Pancreas (tissue), 10 donors: Measurements from ENCODE around the gene C9orf50. TPM values are rescaled to one million over a fixed set of nuclear protein-coding genes. Genes with fewer than 3 reads are reported as not detected.
A peak's percentile ranks its signal among the peaks of the same experiment; 100 is the strongest.
"Not testable (repeated sequence)": the region's sequence is repeated elsewhere in the genome, so short reads cannot be mapped to it uniquely, and the experiment has no call there.

Source experiments
- ATAC-seq, 4 donors: fragments of 200-7000 bp; cut with Tn5 transposase; one replicate each; pipeline versions ENCODE4 v1.8.0 to v1.9.1; 2020; ENCODE audit warnings: mild to moderate bottlenecking in 4 of 4, moderate library complexity in 4 of 4
- DNase-seq, 6 donors: peaks; one replicate each; pipeline ENCODE4 v3.0.0-alpha.2; 2020
- FAIRE-seq: peaks from 2 replicates; lab custom pipeline; 2012; peaks lifted over from hg19 to GRCh38; lab: Jason Lieb, UNC
- H3K27ac ChIP-seq, 4 donors: fragments of 200-600 bp; sonication (generic); 1 replicate in 3 of 4; 2 replicates in 1 of 4; pipeline versions ENCODE4 v1.5.0 to v1.8.0; 2020
- H3K27me3 ChIP-seq, 4 donors: fragments of 200-600 bp; one replicate each; pipeline ENCODE4 v1.8.0; 2021
- H3K36me3 ChIP-seq, 3 donors: fragments of 200-600 bp; sonication (generic) in 1 of 3; one replicate each; pipeline versions ENCODE4 v1.5.0 to v1.8.0; 2020 to 2021
- H3K4me1 ChIP-seq, 3 donors: fragments of 200-600 bp; one replicate each; pipeline ENCODE4 v1.8.0; 2021
- H3K4me3 ChIP-seq, 4 donors: fragments of 200-600 bp; sonication (generic) in 2 of 4; one replicate each; pipeline versions ENCODE4 v1.5.0 to v1.8.0; 2020 to 2021
- H3K9me3 ChIP-seq, 4 donors: fragments of 200-600 bp; one replicate each; pipeline ENCODE4 v1.8.0; 2021
- CTCF ChIP-seq, 4 donors: fragments of 200-600 bp; sonication (generic) in 3 of 4; IDR thresholded peaks; one replicate each; pipeline versions ENCODE4 v1.5.0 to v1.8.0; 2021; ENCODE audit warnings: antibody characterized with exemption in 4 of 4
- WGBS, 2 donors: extraction: QIAGEN DNeasy Blood & Tissue Kit; methylation state at CpG; one replicate each; pipeline ENCODE4 v1.1.7; 2013; 5-methylcytosine and 5-hydroxymethylcytosine counted together
- intact Hi-C, 3 donors: fragments of 100-400 bp; cut with DNase I; formaldehyde crosslinking; loops; one replicate each; pipeline versions ENCODE4 v1.11.1 to v1.14.2; 2022
- polyA plus RNA-seq, 2 donors: library from polyadenylated mRNA; stranded (reverse); fragments of 200-250 nt; gene quantifications; one replicate each; pipeline ENCODE4 v1.2.3, GENCODE V29; 2013
- total RNA-seq, 6 donors: library from RNA; stranded (reverse); fragmentation: NEBNext Ultra II Directional in 4 of 6; extraction: Animal tissue kit (Norgen Biotek cat#: 25700) in 4 of 6; gene quantifications; one replicate each; pipeline versions ENCODE4 v1.2.1 to v1.2.4, GENCODE V29; 2021 to 2023
- donor health status: healthy with polysubstance abuse.
- donor health status: DM: no; HTN: no; CAD: no; lungs with moderate emphysema.
- donor health status: DM: no; HTN: no; CAD: no.
- donor health status: control.
- donor health status: control.
- donor health status: Bipolar disorder and iron deficiency.
- donor health status: DM: yes; HTN: yes; CAD: no.
- donor health status: DM: no; HTN: no; CAD: no.
- donor health status: DM: no; HTN: no; CAD: no.
- donor health status: DM: yes; HTN: yes; CAD: no.

C9orf50 gene
- total and polyA plus RNA-seq, 8 donors, result not detected

- intact Hi-C loops, result no loop called here
- no peak for FAIRE-seq
- H3K9me3 ChIP-seq, result no peaks in the 10 kb centered on the region
- 43 to 55% methylated on average over 21 to 32 of the region's 33 CpGs for WGBS, 2 donors
- peak in 1 of 6 donors; percentile 71 for DNase-seq
- no peaks in the 10 kb centered on the region for H3K27me3 ChIP-seq
- no peaks in the 10 kb centered on the region for H3K36me3 ChIP-seq
- peak overlapping the region in 3 of 4 donors; percentile 16 to 78 (median 66) for H3K27ac ChIP-seq
- H3K4me1 ChIP-seq, result peaks cover 0 to 8% (median 0%) of the 10 kb centered on the region in 3 donors
- no peak for TF ChIP-seq CTCF (IDR thresholded peaks at IDR 0.05)
- ATAC-seq, result peak; percentile 41 to 66 (median 54)
- peak overlapping the region in 2 of 4 donors; percentile 24 to 34 for H3K4me3 ChIP-seq
Measured at GRCh38 chr9:129596541-129597331, 24.2 kb downstream of the C9orf50 start.

DNA sequence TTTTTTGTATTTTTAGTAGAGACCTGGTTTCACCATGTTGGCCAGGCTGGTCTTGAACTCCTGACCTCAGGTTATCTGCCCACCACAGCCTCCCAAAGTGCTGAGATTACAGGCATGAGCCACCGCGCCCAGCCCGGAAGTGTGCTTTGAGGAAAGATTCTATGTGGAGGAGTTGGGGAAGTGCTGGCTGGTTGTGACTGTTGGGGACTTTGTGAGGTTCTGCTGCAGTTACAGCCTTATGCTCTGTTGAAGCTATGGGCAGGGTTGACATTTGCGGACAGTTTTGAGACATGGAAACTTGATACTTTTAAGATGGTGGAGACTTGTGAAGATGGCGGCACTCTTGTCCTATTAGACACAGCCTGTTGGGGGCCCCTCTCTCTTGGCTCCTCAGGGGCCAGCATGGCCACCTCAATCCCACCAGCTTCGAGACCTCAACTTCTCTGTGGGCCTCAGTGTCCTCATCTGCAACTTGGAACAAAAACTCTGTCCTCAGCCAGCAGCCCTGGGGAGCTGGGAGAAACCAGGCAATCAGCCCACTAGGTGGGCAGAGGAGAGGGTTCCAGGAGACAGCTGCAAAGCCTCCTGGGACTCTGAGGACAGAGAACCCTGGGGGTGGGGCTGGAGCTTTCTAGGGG lies 24.9 kb downstream of the C9orf50 start:
- FAIRE-seq (no peak), ATAC-seq (no peak), DNase-seq (peak in 1 of 6 donors; percentile 39)
- no peak for TF ChIP-seq CTCF (IDR thresholded peaks at IDR 0.05)
- Histone ChIP-seq H3K9me3 (no peaks in the 10 kb centered on the region), H3K4me3 (no peak overlapping the region), H3K27ac (no peak overlapping the region), H3K4me1 (peaks cover 0 to 8% (median 0%) of the 10 kb centered on the region in 3 donors), H3K27me3 (no peaks in the 10 kb centered on the region), H3K36me3 (no peaks in the 10 kb centered on the region)
- 90 to 93% methylated on average over 6 of the region's 6 CpGs for WGBS, 2 donors
- intact Hi-C loops, result no loop called here

DNA sequence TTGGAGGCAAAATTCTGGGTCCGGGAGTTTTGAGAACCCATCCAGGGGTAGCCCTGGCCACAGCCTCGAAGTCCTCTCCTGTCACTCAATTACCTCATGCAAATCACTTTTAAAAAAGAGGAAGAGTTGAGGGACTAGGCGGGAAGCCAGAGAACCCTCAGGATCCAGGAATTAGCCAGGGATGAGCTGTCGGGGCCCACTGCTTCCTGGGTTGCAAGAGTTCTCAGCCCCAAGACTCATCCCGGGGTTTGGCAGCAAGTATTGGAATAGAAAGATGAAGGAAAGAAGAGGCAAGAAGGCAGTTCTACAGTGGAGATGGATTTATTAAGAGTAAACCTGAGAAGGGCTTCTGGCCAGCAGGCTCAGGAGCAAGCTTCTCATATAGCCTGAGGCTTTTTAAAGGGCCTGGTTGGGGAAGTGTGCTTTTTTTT lies 25.6 kb downstream of the C9orf50 start:
- H3K27ac ChIP-seq, result no peak overlapping the region
- no peak for ATAC-seq

DNA sequence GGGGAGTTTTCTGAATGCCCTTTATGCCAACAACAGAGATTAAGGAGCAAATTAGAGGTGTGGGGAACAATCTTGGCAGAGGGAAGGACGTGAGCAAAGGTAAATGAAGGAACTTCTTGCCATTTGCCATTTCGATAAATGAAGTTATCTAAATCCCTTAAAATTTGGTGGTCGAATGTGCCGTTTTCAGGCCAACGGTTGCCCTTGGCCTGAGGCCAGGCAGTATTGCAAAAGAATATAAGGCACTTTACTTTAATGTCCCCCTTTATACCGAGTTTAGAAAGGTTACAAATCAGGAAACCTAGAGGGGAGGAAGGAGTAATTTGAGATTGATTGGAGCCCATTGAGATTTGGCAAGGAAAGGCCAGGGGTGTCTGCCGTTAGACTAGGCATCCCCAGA lies 26.3 kb downstream of the C9orf50 start:
- 32 to 48% methylated on average over 7 of the region's 7 CpGs for WGBS, 2 donors
- TF ChIP-seq CTCF (IDR thresholded peaks at IDR 0.05), result no peak
- Histone ChIP-seq H3K4me3 (no peak overlapping the region), H3K9me3 (no peaks in the 10 kb centered on the region), H3K4me1 (peaks cover 0 to 8% (median 0%) of the 10 kb centered on the region in 3 donors), H3K36me3 (no peaks in the 10 kb centered on the region), H3K27ac (no peak overlapping the region), H3K27me3 (no peaks in the 10 kb centered on the region)
- DNase-seq (no peak), ATAC-seq (no peak), FAIRE-seq (no peak)
- intact Hi-C loops, result no loop called here

More for the DNA sequence above, 25.6 kb downstream of the C9orf50 start:
- Histone ChIP-seq H3K36me3 (no peaks in the 10 kb centered on the region), H3K4me3 (no peak overlapping the region), H3K4me1 (peaks cover 0 to 8% (median 0%) of the 10 kb centered on the region in 3 donors), H3K27me3 (no peaks in the 10 kb centered on the region), H3K9me3 (no peaks in the 10 kb centered on the region)
- FAIRE-seq (no peak), DNase-seq (no peak)
- no peak for TF ChIP-seq CTCF (IDR thresholded peaks at IDR 0.05)
- WGBS, 2 donors, result 65 to 79% methylated on average over 5 of the region's 5 CpGs
- intact Hi-C loops, result no loop called here

DNA sequence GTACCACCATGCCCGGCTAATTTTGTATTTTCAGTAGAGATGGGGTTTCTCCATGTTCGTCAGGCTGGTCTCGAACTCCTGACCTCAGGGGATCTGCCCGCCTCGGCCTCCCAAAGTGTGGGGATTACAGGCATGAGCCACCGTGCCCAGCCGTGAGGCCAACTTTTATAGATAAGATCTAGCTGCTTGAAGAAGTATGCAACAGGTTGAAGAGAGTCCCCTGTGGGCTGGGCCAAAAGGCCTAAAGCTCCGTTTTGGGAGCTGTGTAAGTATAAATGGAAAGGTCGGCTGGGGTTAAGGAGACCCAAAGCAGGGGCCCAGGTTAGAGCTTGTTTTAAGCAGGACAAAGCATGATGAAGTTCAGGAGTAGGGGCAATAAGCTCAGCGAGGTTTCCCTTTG lies 28.1 kb downstream of the C9orf50 start:
- DNase-seq, ATAC-seq, intact Hi-C loops, H3K36me3 ChIP-seq, H3K27me3 ChIP-seq, H3K4me3 ChIP-seq, H3K9me3 ChIP-seq, H3K27ac ChIP-seq, FAIRE-seq, H3K4me1 ChIP-seq: not testable (repeated sequence)
- WGBS, 2 donors, result 83 to 84% methylated on average over 10 of the region's 10 CpGs
